IMR-90 (cell line): ENCODE results near the gene SLC12A8. TPM values are rescaled to one million over a fixed set of nuclear protein-coding genes. Genes with fewer than 3 reads are reported as not detected.

Source experiments
- ATAC-seq: fragments of 200-7000 bp; cut with Tn5 transposase; 2 replicates; pipeline ENCODE4 v1.9.1; 2020; ENCODE audit warnings: low read depth, mild to moderate bottlenecking, moderate library complexity
- BruUV-seq: library from RNA; stranded (reverse); fragments of 400-500 nt; replicated peaks from 2 replicates; lab custom pipeline; 2021; lab: Mats Ljungman, UMichigan
- CTCF ChIA-PET: fragments of 300-600 bp; formaldehyde crosslinking; extraction: SDS; loops from one replicate; lab custom pipeline; 2021; ENCODE audit warnings: antibody characterized with exemption; lab: Yijun Ruan, JAX
- POLR2A ChIA-PET: fragments of 300-600 bp; sonication (Branson Sonifier 250); formaldehyde crosslinking; loops from one replicate; lab custom pipeline; 2022; ENCODE audit warnings: antibody characterized with exemption; ENCODE audit not compliant: unreplicated experiment; lab: Charles Lee
- DNase-seq: peaks from one replicate; pipeline ENCODE4 v3.0.0; 2013
- H2AFZ ChIP-seq: replicated peaks from 2 replicates; pipeline ENCODE3; 2013; ENCODE audit warnings: low read length, mild to moderate bottlenecking; ENCODE audit not compliant: poor library complexity
- H2AK5ac ChIP-seq: 2 replicates; pipeline ENCODE4 v1.6.1; 2013; ENCODE audit warnings: low read depth, low read length, inconsistent platforms
- H2AK9ac ChIP-seq: replicated peaks from 2 replicates; pipeline ENCODE3; 2013; ENCODE audit warnings: mild to moderate bottlenecking, low read depth, low read length, moderate library complexity; ENCODE audit not compliant: poor library complexity
- H2BK120ac ChIP-seq: 2 replicates; pipeline ENCODE4 v1.6.1; 2013; ENCODE audit warnings: low read depth, low read length, inconsistent platforms
- H2BK15ac ChIP-seq: 3 replicates; pipeline ENCODE4 v1.6.1; 2013; ENCODE audit warnings: low read depth, low read length, inconsistent platforms
- H2BK20ac ChIP-seq: 2 replicates; pipeline ENCODE4 v1.6.1; 2013; ENCODE audit warnings: low read depth, mild to moderate bottlenecking, inconsistent platforms, low read length, moderate library complexity
- H2BK5ac ChIP-seq: 2 replicates; pipeline ENCODE4 v1.6.1; 2013; ENCODE audit warnings: mild to moderate bottlenecking, low read depth, low read length, inconsistent platforms; ENCODE audit not compliant: poor library complexity, severe bottlenecking
- H3K14ac ChIP-seq: replicated peaks from 2 replicates; pipeline ENCODE4 v1.6.1; 2013; ENCODE audit warnings: low read depth, low read length, inconsistent platforms
- H3K18ac ChIP-seq: 2 replicates; pipeline ENCODE4 v1.6.1; 2013; ENCODE audit warnings: low read depth, low read length, control low read depth
- H3K23ac ChIP-seq: 2 replicates; pipeline ENCODE4 v1.6.1; 2013; ENCODE audit warnings: low read depth, low read length, inconsistent platforms
- H3K27ac ChIP-seq: 2 replicates; pipeline ENCODE4 v1.5.1; 2013; ENCODE audit warnings: mild to moderate bottlenecking, control low read depth, low read length; ENCODE audit not compliant: insufficient read depth
- H3K27me3 ChIP-seq: 2 replicates; pipeline ENCODE4 v1.6.1; 2013; ENCODE audit warnings: low read length; ENCODE audit not compliant: control insufficient read depth, insufficient read depth
- H3K36me3 ChIP-seq: 2 replicates; pipeline ENCODE4 v1.6.1; 2013; ENCODE audit warnings: low read length, mixed read lengths; ENCODE audit not compliant: control insufficient read depth, insufficient read depth
- H3K4ac ChIP-seq: 2 replicates; pipeline ENCODE4 v1.6.1; 2013; ENCODE audit warnings: low read depth, low read length, inconsistent platforms
- H3K4me1 ChIP-seq: 2 replicates; pipeline ENCODE4 v1.6.1; 2013; ENCODE audit warnings: low read length, mixed read lengths; ENCODE audit not compliant: control insufficient read depth, insufficient read depth
- H3K4me2 ChIP-seq: 2 replicates; pipeline ENCODE4 v1.6.1; 2013; ENCODE audit warnings: low read depth, mild to moderate bottlenecking, control low read depth, low read length, moderate library complexity
- H3K4me3 ChIP-seq: 2 replicates; pipeline ENCODE4 v1.5.1; 2013; ENCODE audit warnings: low read depth, mild to moderate bottlenecking, control low read depth, low read length, moderate library complexity; ENCODE audit not compliant: insufficient read depth
- H3K56ac ChIP-seq: 2 replicates; pipeline ENCODE4 v1.6.1; 2013; ENCODE audit warnings: low read length, inconsistent platforms; ENCODE audit not compliant: insufficient read depth; ENCODE audit errors: extremely low read depth
- H3K79me1 ChIP-seq, 2 experiments: 2 replicates each; pipeline ENCODE4 v1.6.1; 2013; ENCODE audit warnings: low read length in 2 of 2, inconsistent platforms in 1 of 2, low read depth in 1 of 2
- H3K9ac ChIP-seq: 2 replicates; pipeline ENCODE4 v1.6.1; 2013; ENCODE audit warnings: low read depth, low read length, control low read depth
- H3K9me1 ChIP-seq: 2 replicates; pipeline ENCODE4 v1.6.1; 2013; ENCODE audit warnings: low read length, inconsistent platforms; ENCODE audit not compliant: insufficient read depth
- H3K9me3 ChIP-seq: 2 replicates; pipeline ENCODE4 v1.6.1; 2013; ENCODE audit warnings: low read length; ENCODE audit not compliant: control insufficient read depth, insufficient read depth
- H4K20me1 ChIP-seq: 2 replicates; pipeline ENCODE4 v1.6.1; 2013; ENCODE audit warnings: low read length, inconsistent platforms; ENCODE audit not compliant: insufficient read depth
- H4K5ac ChIP-seq: 2 replicates; pipeline ENCODE4 v1.6.1; 2013; ENCODE audit warnings: mild to moderate bottlenecking, low read depth, low read length, control low read depth
- H4K8ac ChIP-seq, 2 experiments: 2 replicates each; pipeline ENCODE4 v1.6.1; 2013; ENCODE audit warnings: low read depth in 2 of 2, low read length in 2 of 2, control low read depth in 1 of 2, inconsistent platforms in 1 of 2
- H4K91ac ChIP-seq: 2 replicates; pipeline ENCODE4 v1.6.1; 2013; ENCODE audit warnings: low read depth, low read length, inconsistent platforms; ENCODE audit not compliant: insufficient read depth
- FOS ChIP-seq: fragments of 150-350 bp; IDR thresholded peaks from 2 replicates; pipeline ENCODE4 v1.6.1; 2016; ENCODE audit warnings: low read depth, low read length
- WGBS, 2 experiments: methylation state at CpG; one replicate each; pipeline versions ENCODE4 v1.1.5 to v1.1.7; 2013; ENCODE audit warnings: missing lambda C conversion rate in 2 of 2; ENCODE audit not compliant: insufficient read length in 1 of 2; ENCODE audit errors: extremely low coverage in 2 of 2; 5-methylcytosine and 5-hydroxymethylcytosine counted together
- dilution Hi-C: fragments of 300-500 bp; cut with HindIII; formaldehyde crosslinking; loops from one replicate; pipeline ENCODE4 v1.14.3; 2018; ENCODE audit warnings: low sequenced_read_pairs; ENCODE audit not compliant: unreplicated experiment
- in situ Hi-C: fragments of 300-500 bp; cut with MboI; formaldehyde crosslinking; loops from 3 replicates; pipeline ENCODE4 v1.14.3; 2019; ENCODE audit warnings: low sequenced_read_pairs, inconsistent platforms, mixed read lengths
- intact Hi-C: fragments of 100-400 bp; cut with micrococcal nuclease; formaldehyde crosslinking; loops from 2 replicates; pipeline ENCODE4 v1.10.0; 2022
- polyA plus RNA-seq, 3 experiments: library from polyadenylated mRNA; depleted of rRNA; stranded (reverse); fragments of >200 nt; gene quantifications; 2 replicates each; pipeline ENCODE4 v1.2.3, GENCODE V29; 2012; ENCODE audit warnings: low replicate concordance in 1 of 3
- total RNA-seq: library from RNA; depleted of rRNA; stranded (reverse); fragments of >200 nt; gene quantifications from 2 replicates; pipeline ENCODE4 v1.2.3, GENCODE V29; 2012

SLC12A8 gene
- total and polyA plus RNA-seq, 2 of the 4 experiments (the other 2 are of a cell fraction) = 2.2 to 4.3 TPM

GRCh38 chr3:125134952-125135351 lies 77.6 kb downstream of the SLC12A8 start:
- no peak for DNase-seq

More at GRCh38 chr3:125134952-125135351, 77.6 kb downstream of the SLC12A8 start:
- TF ChIP-seq FOS = no peak
- H4K8ac ChIP-seq = no peak overlapping the region
- H3K4me3 ChIP-seq = no peak overlapping the region
- intact Hi-C loops (no loop called here), in situ Hi-C loops (no loop called here), dilution Hi-C loops (no loop called here)
- H4K5ac ChIP-seq = no peak overlapping the region
- ChIA-PET POLR2A (no interaction called here), CTCF (no interaction called here)
- H3K9me1 ChIP-seq = peaks cover 26% of the 10 kb centered on the region
- H4K91ac ChIP-seq = no peak overlapping the region
- H3K9ac ChIP-seq = no peak overlapping the region
- H3K27ac ChIP-seq = no peak overlapping the region
- no peaks in the 10 kb centered on the region for H3K36me3 ChIP-seq
- H2BK20ac ChIP-seq = no peak overlapping the region
- H3K4ac ChIP-seq = no peak overlapping the region
- peaks cover 0 to 2% of the 10 kb centered on the region in 2 experiments; a peak in 1 of 4 replicates for H3K79me1 ChIP-seq
- no peaks in the 10 kb centered on the region for H3K27me3 ChIP-seq
- no peak overlapping the region for H2AK9ac ChIP-seq
- no peak overlapping the region for H3K14ac ChIP-seq
- H3K4me1 ChIP-seq = peaks cover 23% of the 10 kb centered on the region
- H2AK5ac ChIP-seq = no peak overlapping the region
- H2BK120ac ChIP-seq = no peak overlapping the region
- H3K23ac ChIP-seq = peak overlapping the region; percentile 14; the same call in 1 of the 2 replicates
- H3K4me2 ChIP-seq = no peak overlapping the region
- no peak overlapping the region for H3K18ac ChIP-seq
- H4K20me1 ChIP-seq = no peaks in the 10 kb centered on the region
- H2AFZ ChIP-seq = peak overlapping the region; percentile 8
- ATAC-seq = no peak
- no peak overlapping the region; the same call in 2 of the 3 replicates for H2BK15ac ChIP-seq
- BruUV-seq = no TSS peak
- no peaks in the 10 kb centered on the region for H3K9me3 ChIP-seq
- H3K56ac ChIP-seq = no peak overlapping the region
- no CpG with 5 or more reads among the region's 6 CpGs for WGBS, 2 experiments
- H2BK5ac ChIP-seq = no peak overlapping the region
